Gastrocnemius medialis (tissue), 4 donors: ENCODE results near the gene LITAF.

Experiments
- POLR2A ChIP-seq, 2 donors: fragments of 450-650 bp; IDR thresholded peaks; one replicate each; pipeline ENCODE4 v1.6.1; 2017; ENCODE audit warnings: antibody characterized with exemption in 2 of 2, mild to moderate bottlenecking in 2 of 2, moderate library complexity in 2 of 2
- TF ChIP-seq, protein P1 (sequence below), 5 experiments: fragments of 450-650 bp in 3 of 5; fragments of 200-600 bp in 2 of 5; sonication (generic) in 2 of 5; IDR thresholded peaks in 4 of 5; conservative IDR thresholded peaks in 1 of 5; 1 replicate in 4 of 5; 2 replicates in 1 of 5; pipeline ENCODE4 v1.5.1; 2016 to 2019; ENCODE audit warnings: antibody characterized with exemption in 5 of 5, mild to moderate bottlenecking in 3 of 5, moderate library complexity in 3 of 5

DNA sequence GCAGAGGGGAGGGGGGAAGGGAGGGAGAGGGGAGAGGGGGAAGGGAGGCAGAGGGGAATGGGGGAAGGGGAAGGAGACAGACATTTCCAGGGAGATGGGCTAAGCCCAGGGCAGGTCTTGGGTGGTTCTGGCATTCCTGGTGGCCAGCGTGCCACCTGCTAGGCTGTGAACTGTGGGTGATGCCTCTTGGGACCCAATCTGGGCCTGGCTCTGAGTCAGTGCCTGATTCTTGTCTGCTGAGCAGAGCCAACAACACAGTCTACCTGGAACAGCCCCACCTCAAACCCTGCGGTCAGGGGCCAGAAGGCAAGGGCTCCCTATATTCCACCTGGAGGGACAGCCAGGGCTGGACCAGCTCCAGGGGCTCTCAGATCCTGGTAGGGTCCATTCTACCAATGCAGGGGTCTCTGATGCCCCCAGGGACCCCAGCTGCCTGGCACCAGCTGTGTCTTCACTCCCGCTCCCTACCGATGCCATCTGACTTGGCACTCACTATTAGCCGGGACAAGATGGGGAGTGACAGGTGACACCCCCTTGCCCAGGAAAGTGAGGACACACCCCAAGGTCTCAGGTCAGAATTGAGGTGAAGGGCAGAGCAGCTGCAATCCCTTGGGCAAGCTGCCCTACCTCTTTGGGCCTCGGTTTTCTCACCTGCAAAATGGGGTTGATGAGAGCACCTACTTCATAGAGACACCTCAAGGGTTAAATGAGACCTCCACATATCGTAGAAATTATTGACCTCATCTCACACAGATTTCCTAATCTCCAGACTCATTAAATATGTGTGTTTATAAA is 87.2 kb downstream of the LITAF start:
- TF ChIP-seq, protein P1, sequence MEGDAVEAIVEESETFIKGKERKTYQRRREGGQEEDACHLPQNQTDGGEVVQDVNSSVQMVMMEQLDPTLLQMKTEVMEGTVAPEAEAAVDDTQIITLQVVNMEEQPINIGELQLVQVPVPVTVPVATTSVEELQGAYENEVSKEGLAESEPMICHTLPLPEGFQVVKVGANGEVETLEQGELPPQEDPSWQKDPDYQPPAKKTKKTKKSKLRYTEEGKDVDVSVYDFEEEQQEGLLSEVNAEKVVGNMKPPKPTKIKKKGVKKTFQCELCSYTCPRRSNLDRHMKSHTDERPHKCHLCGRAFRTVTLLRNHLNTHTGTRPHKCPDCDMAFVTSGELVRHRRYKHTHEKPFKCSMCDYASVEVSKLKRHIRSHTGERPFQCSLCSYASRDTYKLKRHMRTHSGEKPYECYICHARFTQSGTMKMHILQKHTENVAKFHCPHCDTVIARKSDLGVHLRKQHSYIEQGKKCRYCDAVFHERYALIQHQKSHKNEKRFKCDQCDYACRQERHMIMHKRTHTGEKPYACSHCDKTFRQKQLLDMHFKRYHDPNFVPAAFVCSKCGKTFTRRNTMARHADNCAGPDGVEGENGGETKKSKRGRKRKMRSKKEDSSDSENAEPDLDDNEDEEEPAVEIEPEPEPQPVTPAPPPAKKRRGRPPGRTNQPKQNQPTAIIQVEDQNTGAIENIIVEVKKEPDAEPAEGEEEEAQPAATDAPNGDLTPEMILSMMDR (IDR thresholded peaks at IDR 0.05 in 4 of 5, conservative IDR thresholded peaks at IDR 0.05 in 1 of 5) = no peak
- no peak for TF ChIP-seq POLR2A (IDR thresholded peaks at IDR 0.05)
